Stimulated activated CD8-positive, alpha-beta memory T cell treated with anti-CD3 and anti-CD28 coated beads, Interleukin-12 subunit alpha, Interleukin-12 subunit beta, amount 100 ng/mL, for 24 hours (primary cell): ENCODE measurements around the gene CMYA5.
"Not testable (repeated sequence)": the region's sequence is repeated elsewhere in the genome, so short reads cannot be mapped to it uniquely, and the experiment has no call there.

Source experiments
- DNase-seq: peaks from one replicate; pipeline ENCODE4 v3.0.0-alpha.2; 2020; ENCODE audit errors: extremely low read depth

CMYA5 gene

GRCh38 chr5:79689541-79690466 is at the start of gene CMYA5:
TSS of gene CMYA5 (plus strand) at chr5:79689836. CDS start at chr5:79689908, 72 bp downstream.
- DNase-seq, result no peak

- no peak for DNase-seq
Observed at GRCh38 chr5:79640571-79641055, 49.0 kb upstream of the CMYA5 start.

- no peak for DNase-seq
Observed at GRCh38 chr5:79641414-79641813, 48.2 kb upstream of the CMYA5 start.

- no peak for DNase-seq
Observed at GRCh38 chr5:79642210-79642609, 47.4 kb upstream of the CMYA5 start.

GRCh38 chr5:79653843-79654242 is 35.8 kb upstream of the CMYA5 start:
- no peak for DNase-seq

GRCh38 chr5:79663212-79663611 is 26.4 kb upstream of the CMYA5 start:
- DNase-seq, result no peak

- no peak for DNase-seq
Observed at GRCh38 chr5:79666758-79667157, 22.9 kb upstream of the CMYA5 start.

- no peak for DNase-seq
Observed at GRCh38 chr5:79672392-79672791, 17.2 kb upstream of the CMYA5 start.

GRCh38 chr5:79676354-79676753 is 13.3 kb upstream of the CMYA5 start:
- DNase-seq, result not testable (repeated sequence)

GRCh38 chr5:79682102-79682501 is 7.5 kb upstream of the CMYA5 start:
- DNase-seq, result not testable (repeated sequence)

- no peak for DNase-seq
Observed at GRCh38 chr5:79684782-79685181, 4.9 kb upstream of the CMYA5 start.

GRCh38 chr5:79685627-79686026 is 4.0 kb upstream of the CMYA5 start:
- DNase-seq, result no peak

GRCh38 chr5:79686799-79687198 is 2.8 kb upstream of the CMYA5 start:
- DNase-seq, result no peak

GRCh38 chr5:79687889-79688288 is 1.7 kb upstream of the CMYA5 start:
- DNase-seq, result no peak

- no peak for DNase-seq
Observed at GRCh38 chr5:79691007-79691406, 1.4 kb downstream of the CMYA5 start.

GRCh38 chr5:79692596-79692995 is 3.0 kb downstream of the CMYA5 start:
- DNase-seq, result no peak

GRCh38 chr5:79694183-79694582 is 4.5 kb downstream of the CMYA5 start:
- no peak for DNase-seq

GRCh38 chr5:79694652-79695051 is 5.0 kb downstream of the CMYA5 start:
- no peak for DNase-seq

- DNase-seq, result no peak
Observed at GRCh38 chr5:79695526-79695925, 5.9 kb downstream of the CMYA5 start.

- DNase-seq, result no peak
Observed at GRCh38 chr5:79697222-79698170, 7.9 kb downstream of the CMYA5 start.

GRCh38 chr5:79699763-79700400 is 10.2 kb downstream of the CMYA5 start:
- DNase-seq, result no peak
